ENCODE results near the gene TAGLN2.

DNA sequence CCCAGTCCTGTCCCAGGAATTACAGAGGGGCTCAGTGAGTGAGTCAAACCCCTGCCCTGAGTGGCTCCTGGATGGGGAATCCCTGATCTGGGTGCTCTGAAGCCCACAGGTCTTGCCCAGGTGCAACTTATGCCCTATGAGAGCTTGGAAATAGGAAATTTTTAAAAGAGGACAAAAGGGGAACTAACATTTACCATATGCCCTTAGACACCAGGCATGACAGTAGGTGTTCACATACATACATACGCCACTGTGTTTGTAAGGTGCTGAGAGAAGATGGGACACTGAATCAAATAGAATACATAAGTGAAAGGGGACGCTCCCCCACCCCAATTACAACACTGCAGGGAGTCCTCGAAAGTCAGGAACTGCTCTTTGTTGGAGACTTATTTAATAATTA, 26.8 kb downstream of the TAGLN2 start:
- TF ChIP-seq, protein P1, sequence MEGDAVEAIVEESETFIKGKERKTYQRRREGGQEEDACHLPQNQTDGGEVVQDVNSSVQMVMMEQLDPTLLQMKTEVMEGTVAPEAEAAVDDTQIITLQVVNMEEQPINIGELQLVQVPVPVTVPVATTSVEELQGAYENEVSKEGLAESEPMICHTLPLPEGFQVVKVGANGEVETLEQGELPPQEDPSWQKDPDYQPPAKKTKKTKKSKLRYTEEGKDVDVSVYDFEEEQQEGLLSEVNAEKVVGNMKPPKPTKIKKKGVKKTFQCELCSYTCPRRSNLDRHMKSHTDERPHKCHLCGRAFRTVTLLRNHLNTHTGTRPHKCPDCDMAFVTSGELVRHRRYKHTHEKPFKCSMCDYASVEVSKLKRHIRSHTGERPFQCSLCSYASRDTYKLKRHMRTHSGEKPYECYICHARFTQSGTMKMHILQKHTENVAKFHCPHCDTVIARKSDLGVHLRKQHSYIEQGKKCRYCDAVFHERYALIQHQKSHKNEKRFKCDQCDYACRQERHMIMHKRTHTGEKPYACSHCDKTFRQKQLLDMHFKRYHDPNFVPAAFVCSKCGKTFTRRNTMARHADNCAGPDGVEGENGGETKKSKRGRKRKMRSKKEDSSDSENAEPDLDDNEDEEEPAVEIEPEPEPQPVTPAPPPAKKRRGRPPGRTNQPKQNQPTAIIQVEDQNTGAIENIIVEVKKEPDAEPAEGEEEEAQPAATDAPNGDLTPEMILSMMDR (IDR thresholded peaks at IDR 0.05): no peak
- TF ChIP-seq POLR2A (IDR thresholded peaks at IDR 0.05): no peak

Measured in transverse colon (tissue), 3 donors.